Epidermal melanocyte (primary cell): ENCODE measurements around the gene LRRTM4.
"Not testable (repeated sequence)": the region's sequence is repeated elsewhere in the genome, so short reads cannot be mapped to it uniquely, and the experiment has no call there.

Experiments used
- DNase-seq: peaks from one replicate; pipeline ENCODE4 v3.0.0; 2011; ENCODE audit warnings: low spot score; ENCODE audit not compliant: insufficient read length

The LRRTM4 gene

GRCh38 chr2:77087987-77088414 lies 434.2 kb downstream of the LRRTM4 start:
- no peak for DNase-seq

GRCh38 chr2:77086478-77086877 lies 435.7 kb downstream of the LRRTM4 start:
- no peak for DNase-seq

GRCh38 chr2:77086051-77086450 lies 436.1 kb downstream of the LRRTM4 start:
- DNase-seq, result no peak

GRCh38 chr2:77085561-77085960 lies 436.6 kb downstream of the LRRTM4 start:
- no peak for DNase-seq

- DNase-seq, result no peak
These were observed 440.6 kb downstream of the LRRTM4 start for GRCh38 chr2:77081597-77081996.

- no peak for DNase-seq
These were observed 457.9 kb downstream of the LRRTM4 start for GRCh38 chr2:77064324-77064723.

- DNase-seq, result no peak
These were observed 467.2 kb downstream of the LRRTM4 start for GRCh38 chr2:77054938-77055337.

- DNase-seq, result no peak
These were observed 475.8 kb downstream of the LRRTM4 start for GRCh38 chr2:77046339-77046738.

GRCh38 chr2:77045456-77045855 lies 476.7 kb downstream of the LRRTM4 start:
- DNase-seq, result not testable (repeated sequence)

- no peak for DNase-seq
These were observed 487.7 kb downstream of the LRRTM4 start for GRCh38 chr2:77034445-77034844.

GRCh38 chr2:77029237-77029636 lies 492.9 kb downstream of the LRRTM4 start:
- not testable (repeated sequence) for DNase-seq

- DNase-seq, result no peak
These were observed 494.1 kb downstream of the LRRTM4 start for GRCh38 chr2:77028032-77028600.

- no peak for DNase-seq
These were observed 496.5 kb downstream of the LRRTM4 start for GRCh38 chr2:77025714-77026113.

GRCh38 chr2:77021161-77021560 lies 501.0 kb downstream of the LRRTM4 start:
- DNase-seq, result no peak

- no peak for DNase-seq
These were observed 504.0 kb downstream of the LRRTM4 start for GRCh38 chr2:77018219-77018618.

- DNase-seq, result no peak
These were observed 504.8 kb downstream of the LRRTM4 start for GRCh38 chr2:77017355-77017745.

- DNase-seq, result no peak
These were observed 505.5 kb downstream of the LRRTM4 start for GRCh38 chr2:77016443-77017354.

GRCh38 chr2:77013953-77014352 lies 508.2 kb downstream of the LRRTM4 start:
- DNase-seq, result no peak

GRCh38 chr2:77013457-77013856 lies 508.7 kb downstream of the LRRTM4 start:
- no peak for DNase-seq

GRCh38 chr2:77009307-77009706 lies 512.9 kb downstream of the LRRTM4 start:
- DNase-seq, result no peak

- no peak for DNase-seq
These were observed 513.3 kb downstream of the LRRTM4 start for GRCh38 chr2:77008853-77009252.

GRCh38 chr2:77007686-77008085 lies 514.5 kb downstream of the LRRTM4 start:
- DNase-seq, result no peak

GRCh38 chr2:77005522-77005921 lies 516.7 kb downstream of the LRRTM4 start:
- DNase-seq, result no peak
